Measurements from ENCODE around the gene KRT34.
"Not testable (repeated sequence)": the region's sequence is repeated elsewhere in the genome, so short reads cannot be mapped to it uniquely, and the experiment has no call there.

The KRT34 gene

GRCh38 chr17:41381943-41382342 lies at the start of gene KRT34:
KRT34 (minus strand) TSS chr17:41382306; CDS start chr17:41382246, 60 bp downstream.
- not testable (repeated sequence) for H3K4me3 ChIP-seq (replicated peaks in 1 of 2; ENCODE audit: low read depth in 2 of 2, low read length in 2 of 2); DNase-seq (ENCODE audit: low read depth in 2 of 2)

- H3K4me3 ChIP-seq (replicated peaks in 1 of 2; ENCODE audit: low read depth in 2 of 2, low read length in 2 of 2); DNase-seq (ENCODE audit: low read depth in 2 of 2): not testable (repeated sequence)
These were observed 48.3 kb upstream of the KRT34 start for GRCh38 chr17:41430376-41430775.

- no peak overlapping the region for H3K4me3 ChIP-seq (replicated peaks in 1 of 2; ENCODE audit: low read depth in 2 of 2, low read length in 2 of 2)
- no peak for DNase-seq (ENCODE audit: low read depth in 2 of 2)
- no peak for TF ChIP-seq CTCF (IDR thresholded peaks at IDR 0.05; ENCODE audit: low read depth, low read length)
These were observed 47.6 kb upstream of the KRT34 start for GRCh38 chr17:41429667-41430066.

- TF ChIP-seq CTCF (IDR thresholded peaks at IDR 0.05; ENCODE audit: low read depth, low read length), result no peak
- no peak overlapping the region for H3K4me3 ChIP-seq (replicated peaks in 1 of 2; ENCODE audit: low read depth in 2 of 2, low read length in 2 of 2)
- peak in 1 of 2 donors; percentile 10 for DNase-seq (ENCODE audit: low read depth in 2 of 2)
These were observed 46.6 kb upstream of the KRT34 start for GRCh38 chr17:41428591-41429291.

- TF ChIP-seq CTCF (IDR thresholded peaks at IDR 0.05; ENCODE audit: low read depth, low read length), result no peak
These were observed 42.1 kb upstream of the KRT34 start, which contains the start of gene KRT37 for GRCh38 chr17:41424111-41424635. KRT37 (minus strand) TSS chr17:41424585; CDS start chr17:41424523, 62 bp downstream.

GRCh38 chr17:41422586-41422985 lies 40.5 kb upstream of the KRT34 start:
- H3K4me3 ChIP-seq (replicated peaks in 1 of 2; ENCODE audit: low read depth in 2 of 2, low read length in 2 of 2); DNase-seq (ENCODE audit: low read depth in 2 of 2): not testable (repeated sequence)

More at GRCh38 chr17:41424111-41424635, 42.1 kb upstream of the KRT34 start, which contains the start of gene KRT37:
- no peak for DNase-seq (ENCODE audit: low read depth in 2 of 2)
- no peak within 1 kb of the TSS for H3K4me3 ChIP-seq (replicated peaks in 1 of 2; ENCODE audit: low read depth in 2 of 2, low read length in 2 of 2)

GRCh38 chr17:41421617-41422016 lies 39.5 kb upstream of the KRT34 start:
- no peak overlapping the region for H3K4me3 ChIP-seq (replicated peaks in 1 of 2; ENCODE audit: low read depth in 2 of 2, low read length in 2 of 2)
- TF ChIP-seq CTCF (IDR thresholded peaks at IDR 0.05; ENCODE audit: low read depth, low read length), result no peak

GRCh38 chr17:41421116-41421515 lies 39.0 kb upstream of the KRT34 start:
- H3K4me3 ChIP-seq (replicated peaks in 1 of 2; ENCODE audit: low read depth in 2 of 2, low read length in 2 of 2), result no peak overlapping the region
- peak; percentile 8 to 40 for DNase-seq (ENCODE audit: low read depth in 2 of 2)
- TF ChIP-seq CTCF (IDR thresholded peaks at IDR 0.05; ENCODE audit: low read depth, low read length), result no peak

More at GRCh38 chr17:41421617-41422016, 39.5 kb upstream of the KRT34 start:
- no peak for DNase-seq (ENCODE audit: low read depth in 2 of 2)
